NCI-H2029 treated with DMSO at 0.1 percent for 48 hours (cell line): ENCODE measurements around the gene PPARD.
A peak's percentile ranks its signal among the peaks of the same experiment; 100 is the strongest.
"Not testable (repeated sequence)": the region's sequence is repeated elsewhere in the genome, so short reads cannot be mapped to it uniquely, and the experiment has no call there.

Experiments used
- DNase-seq: peaks from one replicate; lab custom pipeline; 2025; lab: John Stamatoyannopoulos, UW

PPARD gene

GRCh38 chr6:35342258-35343091 lies at the start of gene PPARD:
PPARD (plus strand) TSS chr6:35342558; CDS start chr6:35411088, 68,530 bp downstream.
- DNase-seq = peak; percentile 84

- DNase-seq = no peak
Observed at GRCh38 chr6:35293681-35294080, 48.7 kb upstream of the PPARD start.

GRCh38 chr6:35294308-35294945 lies 47.9 kb upstream of the PPARD start:
- DNase-seq = peak; percentile 10

GRCh38 chr6:35295036-35295435 lies 47.3 kb upstream of the PPARD start:
- no peak for DNase-seq

- DNase-seq = no peak
Observed at GRCh38 chr6:35295521-35296315, 46.6 kb upstream of the PPARD start.

GRCh38 chr6:35296931-35297600 lies 45.3 kb upstream of the PPARD start:
- DNase-seq = peak; percentile 25

GRCh38 chr6:35297601-35298481 lies 44.5 kb upstream of the PPARD start, which contains the start of gene DEF6:
DEF6 (plus strand) TSS chr6:35297818; CDS start chr6:35297857, 39 bp downstream.
- DNase-seq = peak; percentile 62

GRCh38 chr6:35298625-35299140 lies 43.7 kb upstream of the PPARD start:
- DNase-seq = no peak

GRCh38 chr6:35299674-35300073 lies 42.7 kb upstream of the PPARD start:
- no peak for DNase-seq

- DNase-seq = no peak
Observed at GRCh38 chr6:35300848-35301247, 41.5 kb upstream of the PPARD start.

GRCh38 chr6:35302604-35303241 lies 39.6 kb upstream of the PPARD start:
- no peak for DNase-seq

- DNase-seq = no peak
Observed at GRCh38 chr6:35304299-35304698, 38.1 kb upstream of the PPARD start.

- DNase-seq = no peak
Observed at GRCh38 chr6:35305117-35305516, 37.2 kb upstream of the PPARD start.

- not testable (repeated sequence) for DNase-seq
Observed at GRCh38 chr6:35307138-35307537, 35.2 kb upstream of the PPARD start.

- DNase-seq = not testable (repeated sequence)
Observed at GRCh38 chr6:35308543-35308942, 33.8 kb upstream of the PPARD start.

- no peak for DNase-seq
Observed at GRCh38 chr6:35309611-35310264, 32.6 kb upstream of the PPARD start.

- no peak for DNase-seq
Observed at GRCh38 chr6:35310265-35310831, 32.0 kb upstream of the PPARD start.

GRCh38 chr6:35311390-35312075 lies 30.8 kb upstream of the PPARD start:
- no peak for DNase-seq
